A549 (cell line): ENCODE data around the gene SPPL3. TPM values are rescaled to one million over a fixed set of nuclear protein-coding genes. Genes with fewer than 3 reads are reported as not detected.

Source experiments
- ATAC-seq, 2 experiments: fragments of 200-7000 bp in 1 of 2; fragments of >200 bp in 1 of 2; cut with Nextera tagmentation in 1 of 2; cut with Tn5 transposase in 1 of 2; 3 replicates each; pipeline versions ENCODE4 v1.8.0 to v1.9.1; 2018 to 2020; ENCODE audit warnings: mild to moderate bottlenecking in 1 of 2, moderate library complexity in 1 of 2
- CTCF ChIA-PET: fragments of 300-600 bp; sonication (Branson Sonifier 250); formaldehyde crosslinking; extraction: SDS; loops from one replicate; lab custom pipeline; 2021; ENCODE audit warnings: antibody characterized with exemption, inconsistent platforms; lab: Yijun Ruan, JAX
- POLR2A ChIA-PET: fragments of 350-600 bp; formaldehyde crosslinking; extraction: SDS; loops from one replicate; lab custom pipeline; 2021; ENCODE audit warnings: antibody characterized with exemption, inconsistent platforms; lab: Yijun Ruan, JAX
- DNase-seq, 2 experiments: peaks; one replicate each; pipeline versions ENCODE4 v3.0.0 to v3.0.0-alpha.2; 2011 to 2016; ENCODE audit warnings: low read depth in 1 of 2, low spot score in 1 of 2
- FAIRE-seq: peaks from 2 replicates; lab custom pipeline; 2011; peaks lifted over from hg19 to GRCh38; lab: Jason Lieb, UNC
- H3K27ac ChIP-seq, 2 experiments: fragments of >200 bp; sonication (Bioruptor Twin); formaldehyde crosslinking; 3 replicates each; pipeline ENCODE4 v1.5.1; 2016 to 2017
- H3K4me1 ChIP-seq: fragments of >200 bp; sonication (Bioruptor Twin); formaldehyde crosslinking; 3 replicates; pipeline ENCODE4 v1.6.1; 2016
- H3K4me2 ChIP-seq: fragments of >200 bp; sonication (Bioruptor Twin); formaldehyde crosslinking; 3 replicates; pipeline ENCODE4 v1.6.1; 2016
- H3K4me3 ChIP-seq: fragments of >200 bp; sonication (Bioruptor Twin); formaldehyde crosslinking; 3 replicates; pipeline ENCODE4 v1.5.1; 2016
- H3K9me3 ChIP-seq: fragments of >200 bp; sonication (Bioruptor Twin); formaldehyde crosslinking; 3 replicates; pipeline ENCODE4 v1.6.1; 2016
- EHF ChIP-seq: fragments of 250-450 bp; sonication (Bioruptor Pico); IDR thresholded peaks from 2 replicates; pipeline ENCODE4 v1.5.0; 2020; ENCODE audit warnings: mild to moderate bottlenecking
- EHMT2 ChIP-seq: fragments of 200-600 bp; sonication (generic); IDR thresholded peaks from 2 replicates; pipeline ENCODE4 v1.6.1; 2016; ENCODE audit warnings: antibody characterized with exemption, low read depth, mild to moderate bottlenecking, moderate library complexity
- ESRRA ChIP-seq: fragments of 150-350 bp; IDR thresholded peaks from 2 replicates; pipeline ENCODE4 v1.6.1; 2014; ENCODE audit warnings: mild to moderate bottlenecking, low read length, borderline replicate concordance
- FOXS1 ChIP-seq: fragments of 250-450 bp; sonication (Bioruptor Pico); IDR thresholded peaks from 2 replicates; pipeline ENCODE4 v1.5.0; 2020; ENCODE audit warnings: mild to moderate bottlenecking, moderate library complexity
- HDAC2 ChIP-seq: fragments of 200-600 bp; sonication (generic); IDR thresholded peaks from 2 replicates; pipeline ENCODE4 v1.6.1; 2016
- HEYL ChIP-seq: fragments of 250-450 bp; sonication (Bioruptor Pico); IDR thresholded peaks from 2 replicates; pipeline ENCODE4 v1.8.0; 2021; ENCODE audit warnings: mild to moderate bottlenecking, moderate library complexity
- KDM1A ChIP-seq: fragments of 200-600 bp; sonication (generic); IDR thresholded peaks from 2 replicates; pipeline ENCODE4 v1.6.1; 2016; ENCODE audit warnings: low read depth, mild to moderate bottlenecking
- MAZ ChIP-seq: fragments of 150-350 bp; IDR thresholded peaks from 2 replicates; pipeline ENCODE4 v1.6.1; 2014; ENCODE audit warnings: antibody characterized with exemption, low read depth, low read length, borderline replicate concordance
- POLR2A ChIP-seq: IDR thresholded peaks from 2 replicates; pipeline ENCODE4 v1.6.1; 2012; ENCODE audit warnings: mild to moderate bottlenecking, low read length
- POLR2AphosphoS2 ChIP-seq: conservative IDR thresholded peaks from 2 replicates; pipeline ENCODE4 v1.6.1; 2012; ENCODE audit warnings: low read length, improper control_type of control experiment, inconsistent platforms
- RAD21 ChIP-seq, 2 experiments: fragments of >200 bp in 1 of 2; sonication (Bioruptor Twin) in 1 of 2; formaldehyde crosslinking in 1 of 2; IDR thresholded peaks in 1 of 2; conservative IDR thresholded peaks in 1 of 2; 2 replicates in 1 of 2; 3 replicates in 1 of 2; pipeline ENCODE4 v1.6.1; 2012 to 2018; ENCODE audit warnings: inconsistent platforms in 1 of 2
- RFX5 ChIP-seq: fragments of 450-650 bp; IDR thresholded peaks from 2 replicates; pipeline ENCODE4 v1.7.1; 2014; ENCODE audit warnings: antibody characterized with exemption, mild to moderate bottlenecking, moderate library complexity
- RNF2 ChIP-seq: fragments of 200-600 bp; sonication (generic); IDR thresholded peaks from 2 replicates; pipeline ENCODE4 v1.6.1; 2016; ENCODE audit warnings: low read depth, mild to moderate bottlenecking, antibody characterized with exemption, moderate library complexity, borderline replicate concordance
- WGBS: methylation state at CpG from one replicate; pipeline ENCODE4 v1.1.6; 2017; ENCODE audit errors: missing lambda C conversion rate; 5-methylcytosine and 5-hydroxymethylcytosine counted together
- polyA plus RNA-seq, 4 experiments: library from polyadenylated mRNA; depleted of rRNA in 3 of 4; stranded (reverse); fragments of >200 nt; fragmentation: RNase III in 1 of 4; extraction: RNeasy Plus Mini Kit Qiagen cat#74134 plus additional on column Dnase treatment in 1 of 4; gene quantifications; 2 replicates in 3 of 4; 3 replicates in 1 of 4; pipeline ENCODE4 v1.2.3, GENCODE V29; 2011 to 2017
- TF ChIP-seq, protein P1 (sequence below): IDR thresholded peaks from 2 replicates; pipeline ENCODE4 v1.6.1; 2012; ENCODE audit warnings: low read depth, borderline replicate concordance
- TF ChIP-seq, protein P2 (sequence below): IDR thresholded peaks from 2 replicates; pipeline ENCODE4 v1.6.1; 2012
- TF ChIP-seq, protein P3 (sequence below): fragments of 250-450 bp; sonication (Bioruptor Pico); IDR thresholded peaks from 2 replicates; pipeline ENCODE4 v1.5.0; 2021; ENCODE audit warnings: mild to moderate bottlenecking, moderate library complexity, borderline replicate concordance
- TF ChIP-seq, protein P4 (sequence below): fragments of 200-600 bp; sonication (generic); IDR thresholded peaks from 2 replicates; pipeline ENCODE4 v1.6.1; 2016; ENCODE audit warnings: antibody characterized with exemption, mild to moderate bottlenecking, moderate library complexity
- TF ChIP-seq, protein P5 (sequence below): fragments of 150-350 bp; IDR thresholded peaks from 2 replicates; pipeline ENCODE4 v1.6.1; 2014; ENCODE audit warnings: low read depth, mild to moderate bottlenecking, low read length
- TF ChIP-seq, protein P6 (sequence below): fragments of >200 bp; sonication (Bioruptor Twin); formaldehyde crosslinking; IDR thresholded peaks from 3 replicates; pipeline ENCODE4 v1.5.1; 2016

SPPL3 gene
- polyA plus RNA-seq, 2 of the 4 experiments (the other 2 are of a cell fraction): 25.0 to 26.6 TPM

DNA sequence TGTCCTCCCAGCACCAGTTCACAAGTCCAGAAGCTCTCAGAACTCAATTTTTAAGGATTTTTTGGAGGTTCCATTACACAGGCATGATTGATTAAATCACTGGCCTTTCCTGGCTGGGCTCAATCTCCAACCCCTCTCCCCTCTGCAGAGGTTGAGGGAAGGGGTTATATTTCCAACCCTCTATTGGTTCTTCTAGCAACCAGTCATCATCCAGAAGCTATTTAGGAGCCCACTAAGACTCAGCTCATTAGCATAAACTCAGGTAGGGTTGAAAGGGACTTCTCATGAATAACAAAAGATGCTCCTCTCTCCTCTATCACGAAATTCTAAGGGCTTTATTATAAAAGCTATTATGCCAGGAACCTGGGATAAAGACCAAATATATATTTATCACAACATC is 41.5 kb downstream of the SPPL3 start:
- H3K4me2 ChIP-seq: no peak overlapping the region
- no peak for ATAC-seq

More for the DNA sequence above, 41.5 kb downstream of the SPPL3 start:
- Histone ChIP-seq H3K27ac (no peak overlapping the region), H3K9me3 (peaks cover 19% of the 10 kb centered on the region; the same call in 2 of the 3 replicates), H3K4me3 (no peak overlapping the region), H3K4me1 (0 out of 3 replicates have a peak, but pooled peaks cover 4% of the 10 kb centered on the region)
- TF ChIP-seq ESRRA (no peak), MAZ (no peak), RNF2 (no peak), POLR2A (no peak), FOXS1 (no peak), RFX5 (no peak), HDAC2 (no peak), HEYL (CRISPR knock-in tag) (no peak), POLR2AphosphoS2 (no peak), RAD21 (conservative IDR thresholded peaks at IDR 0.05 in 1 of 2, IDR thresholded peaks at IDR 0.05 in 1 of 2) (no peak), EHF (CRISPR knock-in tag) (no peak), KDM1A (no peak), EHMT2 (no peak)
- TF ChIP-seq, protein P1, sequence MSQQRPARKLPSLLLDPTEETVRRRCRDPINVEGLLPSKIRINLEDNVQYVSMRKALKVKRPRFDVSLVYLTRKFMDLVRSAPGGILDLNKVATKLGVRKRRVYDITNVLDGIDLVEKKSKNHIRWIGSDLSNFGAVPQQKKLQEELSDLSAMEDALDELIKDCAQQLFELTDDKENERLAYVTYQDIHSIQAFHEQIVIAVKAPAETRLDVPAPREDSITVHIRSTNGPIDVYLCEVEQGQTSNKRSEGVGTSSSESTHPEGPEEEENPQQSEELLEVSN: no peak
- TF ChIP-seq, protein P2, sequence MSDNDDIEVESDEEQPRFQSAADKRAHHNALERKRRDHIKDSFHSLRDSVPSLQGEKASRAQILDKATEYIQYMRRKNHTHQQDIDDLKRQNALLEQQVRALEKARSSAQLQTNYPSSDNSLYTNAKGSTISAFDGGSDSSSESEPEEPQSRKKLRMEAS: no peak
- TF ChIP-seq, protein P3, sequence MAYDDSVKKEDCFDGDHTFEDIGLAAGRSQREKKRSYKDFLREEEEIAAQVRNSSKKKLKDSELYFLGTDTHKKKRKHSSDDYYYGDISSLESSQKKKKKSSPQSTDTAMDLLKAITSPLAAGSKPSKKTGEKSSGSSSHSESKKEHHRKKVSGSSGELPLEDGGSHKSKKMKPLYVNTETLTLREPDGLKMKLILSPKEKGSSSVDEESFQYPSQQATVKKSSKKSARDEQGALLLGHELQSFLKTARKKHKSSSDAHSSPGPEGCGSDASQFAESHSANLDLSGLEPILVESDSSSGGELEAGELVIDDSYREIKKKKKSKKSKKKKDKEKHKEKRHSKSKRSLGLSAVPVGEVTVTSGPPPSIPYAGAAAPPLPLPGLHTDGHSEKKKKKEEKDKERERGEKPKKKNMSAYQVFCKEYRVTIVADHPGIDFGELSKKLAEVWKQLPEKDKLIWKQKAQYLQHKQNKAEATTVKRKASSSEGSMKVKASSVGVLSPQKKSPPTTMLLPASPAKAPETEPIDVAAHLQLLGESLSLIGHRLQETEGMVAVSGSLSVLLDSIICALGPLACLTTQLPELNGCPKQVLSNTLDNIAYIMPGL (CRISPR knock-in tag): no peak
- TF ChIP-seq, protein P4, sequence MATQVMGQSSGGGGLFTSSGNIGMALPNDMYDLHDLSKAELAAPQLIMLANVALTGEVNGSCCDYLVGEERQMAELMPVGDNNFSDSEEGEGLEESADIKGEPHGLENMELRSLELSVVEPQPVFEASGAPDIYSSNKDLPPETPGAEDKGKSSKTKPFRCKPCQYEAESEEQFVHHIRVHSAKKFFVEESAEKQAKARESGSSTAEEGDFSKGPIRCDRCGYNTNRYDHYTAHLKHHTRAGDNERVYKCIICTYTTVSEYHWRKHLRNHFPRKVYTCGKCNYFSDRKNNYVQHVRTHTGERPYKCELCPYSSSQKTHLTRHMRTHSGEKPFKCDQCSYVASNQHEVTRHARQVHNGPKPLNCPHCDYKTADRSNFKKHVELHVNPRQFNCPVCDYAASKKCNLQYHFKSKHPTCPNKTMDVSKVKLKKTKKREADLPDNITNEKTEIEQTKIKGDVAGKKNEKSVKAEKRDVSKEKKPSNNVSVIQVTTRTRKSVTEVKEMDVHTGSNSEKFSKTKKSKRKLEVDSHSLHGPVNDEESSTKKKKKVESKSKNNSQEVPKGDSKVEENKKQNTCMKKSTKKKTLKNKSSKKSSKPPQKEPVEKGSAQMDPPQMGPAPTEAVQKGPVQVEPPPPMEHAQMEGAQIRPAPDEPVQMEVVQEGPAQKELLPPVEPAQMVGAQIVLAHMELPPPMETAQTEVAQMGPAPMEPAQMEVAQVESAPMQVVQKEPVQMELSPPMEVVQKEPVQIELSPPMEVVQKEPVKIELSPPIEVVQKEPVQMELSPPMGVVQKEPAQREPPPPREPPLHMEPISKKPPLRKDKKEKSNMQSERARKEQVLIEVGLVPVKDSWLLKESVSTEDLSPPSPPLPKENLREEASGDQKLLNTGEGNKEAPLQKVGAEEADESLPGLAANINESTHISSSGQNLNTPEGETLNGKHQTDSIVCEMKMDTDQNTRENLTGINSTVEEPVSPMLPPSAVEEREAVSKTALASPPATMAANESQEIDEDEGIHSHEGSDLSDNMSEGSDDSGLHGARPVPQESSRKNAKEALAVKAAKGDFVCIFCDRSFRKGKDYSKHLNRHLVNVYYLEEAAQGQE: no peak
- TF ChIP-seq, protein P5, sequence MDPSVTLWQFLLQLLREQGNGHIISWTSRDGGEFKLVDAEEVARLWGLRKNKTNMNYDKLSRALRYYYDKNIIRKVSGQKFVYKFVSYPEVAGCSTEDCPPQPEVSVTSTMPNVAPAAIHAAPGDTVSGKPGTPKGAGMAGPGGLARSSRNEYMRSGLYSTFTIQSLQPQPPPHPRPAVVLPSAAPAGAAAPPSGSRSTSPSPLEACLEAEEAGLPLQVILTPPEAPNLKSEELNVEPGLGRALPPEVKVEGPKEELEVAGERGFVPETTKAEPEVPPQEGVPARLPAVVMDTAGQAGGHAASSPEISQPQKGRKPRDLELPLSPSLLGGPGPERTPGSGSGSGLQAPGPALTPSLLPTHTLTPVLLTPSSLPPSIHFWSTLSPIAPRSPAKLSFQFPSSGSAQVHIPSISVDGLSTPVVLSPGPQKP: no peak
- TF ChIP-seq, protein P6, sequence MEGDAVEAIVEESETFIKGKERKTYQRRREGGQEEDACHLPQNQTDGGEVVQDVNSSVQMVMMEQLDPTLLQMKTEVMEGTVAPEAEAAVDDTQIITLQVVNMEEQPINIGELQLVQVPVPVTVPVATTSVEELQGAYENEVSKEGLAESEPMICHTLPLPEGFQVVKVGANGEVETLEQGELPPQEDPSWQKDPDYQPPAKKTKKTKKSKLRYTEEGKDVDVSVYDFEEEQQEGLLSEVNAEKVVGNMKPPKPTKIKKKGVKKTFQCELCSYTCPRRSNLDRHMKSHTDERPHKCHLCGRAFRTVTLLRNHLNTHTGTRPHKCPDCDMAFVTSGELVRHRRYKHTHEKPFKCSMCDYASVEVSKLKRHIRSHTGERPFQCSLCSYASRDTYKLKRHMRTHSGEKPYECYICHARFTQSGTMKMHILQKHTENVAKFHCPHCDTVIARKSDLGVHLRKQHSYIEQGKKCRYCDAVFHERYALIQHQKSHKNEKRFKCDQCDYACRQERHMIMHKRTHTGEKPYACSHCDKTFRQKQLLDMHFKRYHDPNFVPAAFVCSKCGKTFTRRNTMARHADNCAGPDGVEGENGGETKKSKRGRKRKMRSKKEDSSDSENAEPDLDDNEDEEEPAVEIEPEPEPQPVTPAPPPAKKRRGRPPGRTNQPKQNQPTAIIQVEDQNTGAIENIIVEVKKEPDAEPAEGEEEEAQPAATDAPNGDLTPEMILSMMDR: no peak
- POLR2A ChIA-PET: no interaction called here
- DNase-seq (no peak), FAIRE-seq (no peak)
- CTCF ChIA-PET: interaction anchor here (0.6 to 1.6 kb wide), 2 partner anchors 13 to 62 kb away, joined by 4 read pairs; no protein-coding TSS in a partner anchor
- 93% methylated on average over 1 of the region's 1 CpG for WGBS
